HepG2 (cell line): ENCODE measurements around the gene PRSS36. TPM values are rescaled to one million over a fixed set of nuclear protein-coding genes. Genes with fewer than 3 reads are reported as not detected.

ENCODE experiments used
- ATF1 ChIP-seq: IDR thresholded peaks from 2 replicates; pipeline ENCODE4 v1.6.1; 2016; ENCODE audit warnings: mild to moderate bottlenecking, control low read depth
- ATM ChIP-seq: fragments of 450-650 bp; IDR thresholded peaks from 2 replicates; pipeline ENCODE4 v1.7.1; 2017; ENCODE audit warnings: mild to moderate bottlenecking, borderline replicate concordance
- ATRX ChIP-seq: sonication (generic); formaldehyde crosslinking; IDR thresholded peaks from 2 replicates; pipeline ENCODE4 v1.4.0; 2020; ENCODE audit warnings: missing genetic modification reagents, borderline replicate concordance
- CENPBD1 ChIP-seq: sonication (generic); formaldehyde crosslinking; IDR thresholded peaks from 2 replicates; pipeline ENCODE4 v1.8.0; 2022; ENCODE audit warnings: missing genetic modification reagents, low read depth, mild to moderate bottlenecking, borderline replicate concordance
- GABPB1 ChIP-seq: IDR thresholded peaks from 2 replicates; pipeline ENCODE4 v1.6.1; 2016; ENCODE audit warnings: mild to moderate bottlenecking, missing genetic modification reagents, moderate library complexity, missing compliant biosample characterization
- HES4 ChIP-seq: sonication (generic); formaldehyde crosslinking; IDR thresholded peaks from 2 replicates; pipeline ENCODE4 v1.9.0; 2021; ENCODE audit warnings: mild to moderate bottlenecking, missing genetic modification reagents, borderline replicate concordance
- HMGXB3 ChIP-seq: sonication (generic); formaldehyde crosslinking; IDR thresholded peaks from 2 replicates; pipeline ENCODE4 v1.4.0; 2020; ENCODE audit warnings: missing genetic modification reagents, borderline replicate concordance
- MIXL1 ChIP-seq: IDR thresholded peaks from 2 replicates; pipeline ENCODE4 v1.6.1; 2016
- MTA1 ChIP-seq: sonication (generic); formaldehyde crosslinking; IDR thresholded peaks from 2 replicates; pipeline ENCODE4 v1.4.0; 2020; ENCODE audit warnings: missing genetic modification reagents, mild to moderate bottlenecking, borderline replicate concordance
- NONO ChIP-seq, 2 experiments: fragments of 450-650 bp in 1 of 2; sonication (generic) in 1 of 2; formaldehyde crosslinking in 1 of 2; IDR thresholded peaks in 1 of 2; conservative IDR thresholded peaks in 1 of 2; 2 replicates each; pipeline versions ENCODE4 v1.6.1 to v1.8.0; 2017 to 2022; ENCODE audit warnings: mild to moderate bottlenecking in 1 of 2, missing genetic modification reagents in 1 of 2, moderate library complexity in 1 of 2
- SALL1 ChIP-seq: sonication (generic); formaldehyde crosslinking; IDR thresholded peaks from 2 replicates; pipeline ENCODE4 v1.8.0; 2022; ENCODE audit warnings: mild to moderate bottlenecking, missing genetic modification reagents
- SMC3 ChIP-seq: IDR thresholded peaks from 2 replicates; pipeline ENCODE4 v1.6.1; 2011; ENCODE audit warnings: low read length, improper control_type of control experiment
- SP5 ChIP-seq: IDR thresholded peaks from 2 replicates; pipeline ENCODE4 v1.6.1; 2016; ENCODE audit warnings: low read depth, borderline replicate concordance
- TRIM24 ChIP-seq: sonication (generic); formaldehyde crosslinking; IDR thresholded peaks from 2 replicates; pipeline ENCODE4 v1.8.0; 2022; ENCODE audit warnings: mild to moderate bottlenecking, missing genetic modification reagents
- TSC22D2 ChIP-seq: sonication (generic); formaldehyde crosslinking; IDR thresholded peaks from 2 replicates; pipeline ENCODE4 v1.5.1; 2020; ENCODE audit warnings: missing genetic modification reagents, mild to moderate bottlenecking, borderline replicate concordance
- U2AF1 ChIP-seq: fragments of 200-400 bp; formaldehyde crosslinking; optimal IDR thresholded peaks from 2 replicates; pipeline ENCODE3; 2017; ENCODE audit warnings: mild to moderate bottlenecking, low read depth, low read length
- ZBTB20 ChIP-seq: sonication (generic); formaldehyde crosslinking; IDR thresholded peaks from 2 replicates; pipeline ENCODE4 v1.8.1; 2023; ENCODE audit warnings: missing genetic modification reagents, low read depth, mild to moderate bottlenecking, borderline replicate concordance
- ZC3H4 ChIP-seq: sonication (generic); formaldehyde crosslinking; IDR thresholded peaks from 2 replicates; pipeline ENCODE4 v1.4.0; 2020; ENCODE audit warnings: missing genetic modification reagents, borderline replicate concordance
- ZNF263 ChIP-seq: sonication (generic); formaldehyde crosslinking; IDR thresholded peaks from 2 replicates; pipeline ENCODE4 v1.4.0; 2020; ENCODE audit warnings: missing genetic modification reagents
- ZNF484 ChIP-seq: sonication (generic); formaldehyde crosslinking; IDR thresholded peaks from 2 replicates; pipeline ENCODE4 v1.5.1; 2020; ENCODE audit warnings: mild to moderate bottlenecking, low read depth, missing genetic modification reagents, borderline replicate concordance
- ZNF563 ChIP-seq: sonication (generic); formaldehyde crosslinking; IDR thresholded peaks from 2 replicates; pipeline ENCODE4 v1.8.0; 2022; ENCODE audit warnings: mild to moderate bottlenecking, moderate library complexity, missing genetic modification reagents
- ZNF564 ChIP-seq: sonication (generic); formaldehyde crosslinking; IDR thresholded peaks from 2 replicates; pipeline ENCODE4 v1.8.1; 2023; ENCODE audit warnings: mild to moderate bottlenecking, missing genetic modification reagents
- ZSCAN20 ChIP-seq: sonication (generic); formaldehyde crosslinking; IDR thresholded peaks from 2 replicates; pipeline ENCODE4 v1.4.0; 2020; ENCODE audit warnings: missing genetic modification reagents, mild to moderate bottlenecking, borderline replicate concordance
- polyA plus RNA-seq, 8 experiments: library from polyadenylated mRNA; depleted of rRNA in 3 of 8; stranded (reverse) in 7 of 8; unstranded in 1 of 8; fragments of >200 nt; fragmentation: Illumina TruSeq in 4 of 8; extraction: Trizol in 4 of 8; gene quantifications; 2 replicates each; pipeline versions ENCODE4 v1.2.1 to v1.2.3, GENCODE V29; 2011 to 2016; ENCODE audit warnings: low read depth in 4 of 8, missing spikeins in 1 of 8, mixed read lengths in 1 of 8; ENCODE audit not compliant: insufficient read depth in 1 of 8
- total RNA-seq, 5 experiments: library from RNA; depleted of rRNA; stranded (reverse); fragments of >200 nt; fragmentation: Illumina TruSeq; extraction: Trizol; gene quantifications; 2 replicates each; pipeline ENCODE4 v1.2.3, GENCODE V29; 2016; ENCODE audit warnings: low read depth in 1 of 5

PRSS36 gene
- total and polyA plus RNA-seq, 2 of the 13 experiments (the other 11 are each of a cell fraction or from before 2014, with no cell fraction given), result 1.5 to 2.1 TPM

GRCh38 chr16:31094424-31095120 lies 55.3 kb downstream of the PRSS36 start, which contains the start of gene VKORC1 (continued):
- TF ChIP-seq GABPB1 (CRISPR knock-in tag) (peak; percentile 91), ZSCAN20 (CRISPR knock-in tag) (no peak), ATF1 (CRISPR knock-in tag) (no peak), ZNF263 (no peak; the same call in 1 of the 2 replicates), ZNF484 (CRISPR knock-in tag) (no peak), TRIM24 (no peak), ZNF564 (CRISPR knock-in tag) (peak; percentile 35; the same call in 1 of the 2 replicates), NONO (IDR thresholded peaks at IDR 0.05) (no peak), NONO (CRISPR knock-in tag; conservative IDR thresholded peaks at IDR 0.05) (peak; percentile 97), TSC22D2 (peak; percentile 86; the same call in 1 of the 2 replicates), MTA1 (peak; percentile 50; the same call in 1 of the 2 replicates), HMGXB3 (CRISPR knock-in tag) (peak; percentile 79; the same call in 1 of the 2 replicates), MIXL1 (CRISPR knock-in tag) (peak; percentile 70), ZBTB20 (0 out of 2 replicates have a peak, but pooled peaks have one; percentile 76), SMC3 (no peak), CENPBD1 (CRISPR knock-in tag) (no peak), SALL1 (CRISPR knock-in tag) (peak; percentile 83; the same call in 1 of the 2 replicates), ATM (no peak), ATRX (CRISPR knock-in tag) (no peak), ZC3H4 (CRISPR knock-in tag) (no peak), U2AF1 (no peak), HES4 (CRISPR knock-in tag) (0 out of 2 replicates have a peak, but pooled peaks have one; percentile 62), SP5 (CRISPR knock-in tag) (peak; percentile 23; the same call in 1 of the 2 replicates), ZNF563 (peak; percentile 34; the same call in 1 of the 2 replicates)
